GM11168 (cell line): ENCODE results near the gene VPS18.

ENCODE experiments used
- in situ Hi-C: fragments of 300-500 bp; cut with MboI; formaldehyde crosslinking; loops from one replicate; pipeline ENCODE4 v1.12.0; 2022; ENCODE audit warnings: low sequenced_read_pairs; ENCODE audit not compliant: unreplicated experiment

The VPS18 gene

DNA sequence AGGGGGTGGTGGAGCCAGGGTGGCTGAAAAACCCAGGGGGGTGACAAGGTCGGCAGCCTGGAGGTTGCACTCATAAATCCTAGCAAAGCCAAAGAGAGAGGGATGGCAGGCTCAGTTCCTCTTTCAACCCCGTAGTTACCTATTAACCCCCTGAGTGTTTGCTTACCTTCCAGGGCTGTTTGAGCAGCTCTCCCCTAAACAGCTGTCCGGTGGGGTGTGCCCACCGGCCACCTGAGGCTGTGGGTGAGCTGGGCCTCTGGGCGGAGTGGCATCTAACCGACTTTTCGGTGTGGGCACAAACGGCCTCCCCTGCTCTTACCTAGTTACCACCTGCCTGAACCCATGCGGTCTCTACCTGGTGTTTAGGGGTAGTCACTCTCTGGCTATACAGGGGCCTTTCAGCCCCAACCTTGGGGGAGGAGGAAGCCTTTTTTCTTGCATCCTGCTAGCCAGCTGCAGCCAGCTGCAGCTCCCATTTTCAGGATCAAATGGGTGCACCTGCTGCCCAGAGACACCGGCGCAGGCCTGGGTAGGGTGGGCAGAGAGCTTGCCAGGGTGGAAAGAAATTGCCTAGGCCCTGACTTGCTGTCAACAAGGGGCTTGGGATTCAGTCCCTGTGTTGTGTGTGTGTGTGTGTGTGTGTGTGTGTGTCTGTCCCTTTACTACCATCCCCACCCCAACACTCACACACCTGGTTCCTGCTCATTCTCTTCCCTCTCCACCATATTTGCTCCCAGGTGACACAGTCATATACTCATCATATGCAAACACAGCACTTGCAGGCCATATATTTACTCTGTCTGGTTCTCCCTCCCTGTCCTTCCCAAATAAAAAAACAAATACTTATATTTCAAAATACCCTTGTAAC lies 38.6 kb downstream of the VPS18 start:
- in situ Hi-C loops = no loop called here

DNA sequence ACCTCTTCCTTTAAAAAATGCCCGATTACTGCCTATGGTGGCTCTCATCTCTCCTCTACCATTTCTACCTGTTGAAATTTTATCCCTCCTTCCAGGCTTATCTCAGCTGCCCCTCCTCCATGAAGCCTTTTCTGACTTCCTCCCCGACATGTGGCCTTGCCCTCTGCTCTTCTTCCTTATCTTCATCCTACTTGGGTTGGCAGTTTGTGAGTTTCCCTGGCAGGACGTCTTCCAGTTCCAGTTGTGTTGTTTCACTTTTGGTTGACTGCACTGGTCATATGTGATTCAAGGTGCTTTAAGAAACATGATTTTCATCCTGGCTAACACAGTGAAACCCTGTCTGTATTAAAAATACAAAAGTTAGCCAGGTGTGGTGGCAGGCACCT lies 39.3 kb downstream of the VPS18 start:
- in situ Hi-C loops = no loop called here

DNA sequence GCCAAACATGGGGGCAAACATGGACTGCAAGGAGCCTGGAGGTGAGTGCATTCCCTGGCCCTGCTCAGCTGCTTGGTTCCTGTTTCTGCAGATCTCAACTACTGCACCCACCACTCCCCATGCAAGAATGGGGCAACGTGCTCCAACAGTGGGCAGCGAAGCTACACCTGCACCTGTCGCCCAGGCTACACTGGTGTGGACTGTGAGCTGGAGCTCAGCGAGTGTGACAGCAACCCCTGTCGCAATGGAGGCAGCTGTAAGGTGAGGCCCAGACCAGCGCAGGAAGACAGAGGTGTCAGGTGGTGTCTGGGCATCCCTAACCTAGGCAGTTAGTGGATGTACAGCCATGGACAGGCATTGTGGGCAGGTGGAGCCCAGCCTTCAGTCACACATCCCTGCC lies 40.2 kb downstream of the VPS18 start:
- in situ Hi-C loops = no loop called here

DNA sequence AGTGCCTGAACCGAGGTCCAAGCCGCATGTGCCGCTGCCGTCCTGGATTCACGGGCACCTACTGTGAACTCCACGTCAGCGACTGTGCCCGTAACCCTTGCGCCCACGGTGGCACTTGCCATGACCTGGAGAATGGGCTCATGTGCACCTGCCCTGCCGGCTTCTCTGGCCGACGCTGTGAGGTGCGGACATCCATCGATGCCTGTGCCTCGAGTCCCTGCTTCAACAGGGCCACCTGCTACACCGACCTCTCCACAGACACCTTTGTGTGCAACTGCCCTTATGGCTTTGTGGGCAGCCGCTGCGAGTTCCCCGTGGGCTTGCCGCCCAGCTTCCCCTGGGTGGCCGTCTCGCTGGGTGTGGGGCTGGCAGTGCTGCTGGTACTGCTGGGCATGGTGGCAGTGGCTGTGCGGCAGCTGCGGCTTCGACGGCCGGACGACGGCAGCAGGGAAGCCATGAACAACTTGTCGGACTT lies 42.0 kb downstream of the VPS18 start:
- in situ Hi-C loops = no loop called here

DNA sequence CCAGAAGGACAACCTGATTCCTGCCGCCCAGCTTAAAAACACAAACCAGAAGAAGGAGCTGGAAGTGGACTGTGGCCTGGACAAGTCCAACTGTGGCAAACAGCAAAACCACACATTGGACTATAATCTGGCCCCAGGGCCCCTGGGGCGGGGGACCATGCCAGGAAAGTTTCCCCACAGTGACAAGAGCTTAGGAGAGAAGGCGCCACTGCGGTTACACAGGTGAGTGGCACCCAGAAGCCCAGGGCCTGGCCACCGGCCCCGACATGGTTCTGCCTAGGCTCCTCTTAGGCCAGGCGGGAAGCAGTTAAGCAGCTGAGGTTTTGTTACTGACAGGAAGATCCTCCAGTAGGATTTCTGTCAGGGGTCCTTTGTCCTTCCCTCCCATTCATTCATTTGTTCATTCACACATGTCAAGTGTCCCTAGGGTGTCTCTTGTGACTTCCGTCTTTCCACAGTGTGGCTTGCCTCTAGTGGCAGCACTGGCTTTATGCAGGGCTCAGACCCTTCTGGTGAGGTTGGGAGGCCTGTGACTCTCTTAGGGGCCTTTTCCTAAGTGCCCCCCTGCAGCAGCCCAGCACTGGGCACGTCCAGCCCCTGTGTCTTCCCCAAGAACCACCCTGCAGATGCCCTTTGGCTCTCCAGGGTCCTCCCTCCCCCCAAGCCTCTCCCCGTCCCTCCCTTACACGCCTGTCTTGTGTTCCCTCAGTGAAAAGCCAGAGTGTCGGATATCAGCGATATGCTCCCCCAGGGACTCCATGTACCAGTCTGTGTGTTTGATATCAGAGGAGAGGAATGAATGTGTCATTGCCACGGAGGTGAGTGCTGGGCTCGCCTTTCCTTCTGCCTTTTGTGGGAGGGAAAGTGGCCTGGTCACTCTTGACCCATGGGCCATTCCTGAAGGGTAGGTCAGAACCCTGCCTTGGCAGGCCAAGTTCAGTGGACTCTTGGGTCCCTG lies 42.7 kb downstream of the VPS18 start:
- in situ Hi-C loops = no loop called here

DNA sequence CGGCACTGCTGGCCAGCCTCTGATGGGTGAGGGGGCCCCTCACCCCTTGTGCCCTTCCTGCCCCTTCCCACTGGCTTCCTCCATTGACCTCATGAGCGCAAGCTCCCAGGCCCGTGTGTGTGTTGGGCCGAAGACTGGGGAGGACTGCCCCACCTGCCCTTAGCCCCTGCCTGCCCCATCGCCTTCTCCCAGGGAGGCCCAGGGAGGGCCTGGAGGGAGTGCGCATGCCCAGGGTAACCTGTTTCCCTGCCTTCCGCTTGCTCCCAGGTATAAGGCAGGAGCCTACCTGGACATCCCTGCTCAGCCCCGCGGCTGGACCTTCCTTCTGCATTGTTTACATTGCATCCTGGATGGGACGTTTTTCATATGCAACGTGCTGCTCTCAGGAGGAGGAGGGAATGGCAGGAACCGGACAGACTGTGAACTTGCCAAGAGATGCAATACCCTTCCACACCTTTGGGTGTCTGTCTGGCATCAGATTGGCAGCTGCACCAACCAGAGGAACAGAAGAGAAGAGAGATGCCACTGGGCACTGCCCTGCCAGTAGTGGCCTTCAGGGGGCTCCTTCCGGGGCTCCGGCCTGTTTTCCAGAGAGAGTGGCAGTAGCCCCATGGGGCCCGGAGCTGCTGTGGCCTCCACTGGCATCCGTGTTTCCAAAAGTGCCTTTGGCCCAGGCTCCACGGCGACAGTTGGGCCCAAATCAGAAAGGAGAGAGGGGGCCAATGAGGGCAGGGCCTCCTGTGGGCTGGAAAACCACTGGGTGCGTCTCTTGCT lies 43.7 kb downstream of the VPS18 start:
- in situ Hi-C loops = no loop called here

DNA sequence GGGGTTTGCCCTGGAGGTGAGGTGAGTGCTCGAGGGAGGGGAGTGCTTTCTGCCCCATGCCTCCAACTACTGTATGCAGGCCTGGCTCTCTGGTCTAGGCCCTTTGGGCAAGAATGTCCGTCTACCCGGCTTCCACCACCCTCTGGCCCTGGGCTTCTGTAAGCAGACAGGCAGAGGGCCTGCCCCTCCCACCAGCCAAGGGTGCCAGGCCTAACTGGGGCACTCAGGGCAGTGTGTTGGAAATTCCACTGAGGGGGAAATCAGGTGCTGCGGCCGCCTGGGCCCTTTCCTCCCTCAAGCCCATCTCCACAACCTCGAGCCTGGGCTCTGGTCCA lies 44.3 kb downstream of the VPS18 start:
- in situ Hi-C loops = no loop called here

DNA sequence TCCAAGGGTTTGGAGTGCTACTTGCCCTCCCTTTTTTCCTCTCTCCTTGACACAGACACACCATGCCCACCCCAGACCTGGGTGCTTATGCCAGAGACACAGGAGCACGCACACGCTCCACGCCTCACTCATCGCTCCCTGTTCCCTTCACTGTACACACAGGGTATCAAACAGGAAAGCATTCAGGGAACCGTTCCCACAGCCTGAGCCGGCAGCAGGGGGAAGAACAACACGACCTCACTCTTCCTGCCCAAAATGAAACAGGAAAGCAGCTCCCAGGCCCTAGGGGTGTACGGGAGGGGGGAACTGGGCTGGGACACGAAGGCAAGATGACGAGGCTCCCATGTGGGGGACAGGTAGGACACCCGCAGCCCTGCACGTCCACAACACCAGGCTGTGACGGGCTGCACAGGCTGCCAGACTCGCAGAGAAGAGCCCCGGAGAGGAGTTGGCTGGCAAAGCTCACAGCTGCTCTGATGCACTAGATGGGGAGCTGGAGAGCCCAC lies 46.1 kb downstream of the VPS18 start:
- in situ Hi-C loops = loop anchor here (10.0 kb wide), 1 partner anchor 74 kb away; no protein-coding TSS in a partner anchor

DNA sequence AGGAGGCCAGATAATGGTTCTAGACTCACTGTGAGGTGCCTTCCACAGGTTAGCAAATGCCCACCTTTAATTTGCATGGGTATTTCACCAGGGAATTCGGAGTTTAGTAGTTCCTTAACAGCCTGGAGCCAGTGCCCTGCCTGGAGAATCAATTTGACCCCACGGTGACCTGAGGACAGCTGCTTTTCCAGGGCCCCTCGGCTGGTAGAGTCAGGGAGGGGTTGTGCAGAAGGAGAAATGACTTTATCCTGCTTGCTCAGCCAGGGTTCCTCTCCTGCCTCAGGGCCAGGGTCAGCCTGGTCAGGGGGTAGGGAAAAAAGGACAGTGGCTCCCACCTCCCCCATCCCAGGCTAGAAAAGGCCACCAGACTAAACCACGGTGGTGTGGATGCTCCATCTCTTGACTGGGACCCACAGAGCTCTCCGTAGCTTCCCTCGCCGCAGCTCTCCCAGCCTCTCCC lies 46.8 kb downstream of the VPS18 start:
- in situ Hi-C loops = loop anchor here (10.0 kb wide), 1 partner anchor 74 kb away; no protein-coding TSS in a partner anchor

DNA sequence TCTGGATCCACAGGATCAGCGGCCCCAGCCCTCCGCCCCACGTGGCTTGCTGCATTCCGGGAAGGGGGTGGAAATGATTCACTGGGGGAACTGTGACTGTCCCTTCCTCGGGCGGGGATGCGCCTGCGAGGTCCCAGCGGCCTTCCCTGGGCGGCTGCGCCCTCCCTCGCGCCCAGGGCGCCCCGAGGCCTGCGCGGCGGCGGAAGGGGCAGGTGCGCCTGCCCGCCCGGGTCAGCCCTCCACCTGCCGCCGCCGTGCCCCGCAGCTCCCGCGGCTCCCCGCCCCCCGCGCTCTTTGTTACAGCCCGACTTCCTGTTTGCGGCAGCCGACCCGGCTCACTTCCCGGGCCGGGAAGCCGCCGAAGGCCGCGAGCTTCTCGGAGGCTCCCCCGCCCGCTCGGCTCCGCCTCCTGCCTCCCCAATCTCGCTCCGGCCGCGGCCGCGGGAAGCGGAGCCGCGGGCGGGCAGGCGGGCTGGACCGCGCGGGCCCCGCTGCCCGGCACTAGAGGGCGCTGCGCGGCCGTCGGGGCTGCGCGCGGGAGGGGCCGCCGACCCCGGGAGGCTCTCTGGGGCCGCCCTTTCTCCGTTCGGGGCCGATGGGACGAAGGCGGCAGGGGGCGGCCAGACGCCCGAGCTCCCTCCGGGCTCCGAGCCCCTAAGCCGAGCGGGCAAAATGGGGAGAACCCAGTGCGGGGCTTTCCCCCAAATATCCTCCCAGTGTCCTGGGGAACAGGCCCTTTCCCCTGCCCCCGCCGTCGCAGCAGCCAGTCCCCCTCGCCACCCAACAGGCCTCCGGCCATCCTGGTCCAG lies 47.5 kb downstream of the VPS18 start:
- in situ Hi-C loops = loop anchor here (10.0 kb wide), 1 partner anchor 73 kb away; no protein-coding TSS in a partner anchor

DNA sequence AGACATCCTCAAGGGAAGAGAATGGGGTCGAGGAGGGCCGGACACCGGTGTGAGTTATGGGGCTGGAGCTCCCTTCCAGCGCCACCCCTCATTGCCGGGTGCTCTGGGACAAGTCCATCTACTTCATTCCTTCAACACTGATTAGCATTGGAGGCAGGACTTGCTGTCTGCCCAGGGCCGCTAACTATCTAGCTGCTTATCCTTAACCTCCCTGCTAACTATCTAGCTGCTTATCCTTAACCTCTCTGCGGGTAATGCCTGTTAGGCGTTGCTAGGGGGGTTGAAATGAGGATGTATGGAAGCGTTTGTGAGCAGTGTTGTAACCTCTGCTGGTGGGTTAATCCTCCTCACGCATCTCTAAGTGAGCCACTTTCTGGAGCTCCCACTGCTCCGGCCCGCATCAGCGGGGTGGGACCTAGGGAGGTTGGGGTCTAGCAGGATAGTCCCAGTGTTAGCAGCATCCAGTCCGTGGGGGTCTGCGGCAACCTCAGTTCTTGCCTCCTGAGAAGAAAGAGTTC lies 48.1 kb downstream of the VPS18 start:
- in situ Hi-C loops = loop anchor here (10.0 kb wide), 1 partner anchor 72 kb away; no protein-coding TSS in a partner anchor

DNA sequence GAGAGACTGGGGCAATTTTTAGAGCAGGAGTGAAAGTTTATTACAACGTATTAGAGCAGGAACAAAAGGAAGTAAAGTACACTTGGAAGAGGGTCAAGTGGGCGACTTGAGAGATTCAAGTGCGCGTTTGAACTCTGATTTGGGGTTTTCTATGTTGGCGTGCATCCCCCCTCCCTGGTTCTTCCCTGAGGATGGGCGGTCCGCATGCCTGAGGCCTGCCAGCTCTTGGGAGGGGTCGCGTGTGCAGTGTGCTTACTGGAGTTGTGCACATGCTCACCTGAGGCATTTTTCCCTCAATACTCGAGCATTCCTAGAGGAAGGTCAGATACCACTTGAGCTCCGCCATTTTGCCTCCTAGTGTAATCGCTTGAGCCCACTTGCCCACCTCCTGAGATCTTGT lies 48.6 kb downstream of the VPS18 start:
- in situ Hi-C loops = loop anchor here (10.0 kb wide), 1 partner anchor 72 kb away; no protein-coding TSS in a partner anchor

DNA sequence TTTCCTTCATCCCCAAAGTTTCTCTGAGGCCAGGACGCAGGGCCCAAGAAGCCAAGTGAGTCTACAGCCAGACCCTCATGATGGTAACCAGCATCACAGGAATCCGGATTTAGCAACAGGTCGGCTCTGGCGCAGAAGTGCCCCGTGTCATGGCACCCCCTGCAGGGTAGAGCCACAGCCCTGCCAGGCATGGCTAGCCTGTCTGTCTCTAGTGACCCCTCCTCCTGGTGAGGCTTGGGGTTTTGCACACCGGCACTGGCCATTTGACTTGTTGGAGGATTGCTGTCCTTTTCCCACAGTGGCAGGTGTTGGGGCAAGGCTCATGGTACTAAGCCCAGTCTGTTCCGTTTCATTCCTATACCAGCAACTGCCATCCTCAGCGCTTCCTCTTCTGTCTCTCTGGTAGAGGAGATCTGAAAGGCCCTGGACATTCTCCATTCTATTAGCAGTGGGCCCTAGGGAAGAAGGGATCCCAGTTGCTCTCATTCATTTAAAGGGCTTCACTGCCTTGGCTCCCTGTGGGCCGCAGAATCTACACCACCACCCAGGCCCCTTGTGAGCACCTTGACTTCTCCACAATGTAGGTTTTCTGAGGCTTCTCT lies 49.6 kb downstream of the VPS18 start:
- in situ Hi-C loops = loop anchor here (10.0 kb wide), 1 partner anchor 71 kb away; no protein-coding TSS in a partner anchor

DNA sequence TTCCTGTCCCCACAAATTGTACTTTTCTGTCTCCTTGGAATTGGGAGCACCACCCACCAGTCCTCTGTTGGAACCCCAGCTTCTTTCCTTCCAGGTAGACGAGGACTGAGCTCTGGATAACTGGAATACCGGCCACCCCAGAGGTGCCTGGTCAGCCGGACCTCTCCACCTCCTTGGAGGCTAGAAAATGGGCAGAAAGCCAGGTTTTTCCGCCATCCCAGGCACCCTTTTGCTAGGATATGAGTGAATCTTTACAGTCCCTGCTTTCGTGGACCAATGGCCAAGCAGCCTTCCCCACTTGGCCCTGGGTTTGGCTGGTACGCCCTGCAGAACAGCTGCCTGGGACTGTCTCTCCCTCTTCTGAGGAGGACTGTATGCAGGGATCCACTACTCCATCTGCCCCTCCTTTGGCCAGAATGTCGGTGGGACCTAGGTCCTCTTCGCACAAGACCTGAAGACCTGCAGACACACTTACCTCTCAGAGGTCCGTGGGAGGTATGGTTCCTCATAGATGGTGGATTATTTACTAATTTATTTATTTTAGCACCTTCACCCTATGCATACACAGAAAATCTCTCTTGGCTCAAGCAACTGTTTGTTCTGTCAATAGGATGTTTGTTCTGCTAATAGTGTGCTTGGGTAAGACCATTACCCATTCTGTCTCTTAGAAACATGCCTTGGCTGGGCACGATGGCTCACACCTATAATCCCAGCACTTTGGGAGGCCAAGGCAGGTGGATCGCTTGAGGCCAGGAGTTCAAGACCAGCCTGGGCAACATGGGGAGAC lies 50.5 kb downstream of the VPS18 start:
- in situ Hi-C loops = loop anchor here (10.0 kb wide), 1 partner anchor 70 kb away; no protein-coding TSS in a partner anchor

DNA sequence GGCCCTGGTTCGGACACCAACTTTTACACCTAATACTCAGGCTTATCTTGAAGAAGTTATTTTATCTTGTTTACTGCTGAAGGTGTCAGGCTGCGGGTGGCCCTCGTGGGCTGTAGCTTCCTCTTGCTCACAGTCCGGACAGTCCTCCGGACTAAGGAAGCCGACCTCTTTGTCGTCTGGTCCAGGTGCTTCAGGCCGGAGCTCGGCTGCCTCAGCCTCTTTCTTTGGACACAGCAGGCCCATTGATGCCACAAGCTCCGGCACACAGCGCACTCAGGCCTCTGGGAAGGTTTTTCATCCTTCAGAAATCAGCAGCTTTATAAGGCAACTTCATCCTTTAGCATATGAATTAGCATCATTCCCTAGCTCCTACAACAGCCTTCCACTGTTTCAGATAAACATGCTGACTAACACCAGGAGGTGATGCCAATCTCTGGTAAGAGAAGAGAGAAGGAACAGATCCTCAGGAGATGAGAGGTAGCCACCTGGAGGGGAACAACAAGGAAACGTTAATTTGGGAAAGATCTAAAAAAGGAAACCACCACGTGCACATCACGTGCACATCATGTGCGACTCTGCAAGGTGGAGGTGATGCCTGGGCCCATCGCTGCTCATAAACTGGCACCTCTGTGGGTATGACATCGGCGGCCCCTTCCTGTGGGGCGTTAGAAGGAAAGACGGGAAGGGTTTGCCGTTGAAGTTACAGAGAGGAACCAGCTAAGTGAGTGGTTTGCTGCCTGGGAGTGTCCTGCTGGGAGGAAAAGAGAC lies 54.6 kb downstream of the VPS18 start:
- in situ Hi-C loops = loop anchor here (10.0 kb wide), 1 partner anchor 66 kb away; no protein-coding TSS in a partner anchor

DNA sequence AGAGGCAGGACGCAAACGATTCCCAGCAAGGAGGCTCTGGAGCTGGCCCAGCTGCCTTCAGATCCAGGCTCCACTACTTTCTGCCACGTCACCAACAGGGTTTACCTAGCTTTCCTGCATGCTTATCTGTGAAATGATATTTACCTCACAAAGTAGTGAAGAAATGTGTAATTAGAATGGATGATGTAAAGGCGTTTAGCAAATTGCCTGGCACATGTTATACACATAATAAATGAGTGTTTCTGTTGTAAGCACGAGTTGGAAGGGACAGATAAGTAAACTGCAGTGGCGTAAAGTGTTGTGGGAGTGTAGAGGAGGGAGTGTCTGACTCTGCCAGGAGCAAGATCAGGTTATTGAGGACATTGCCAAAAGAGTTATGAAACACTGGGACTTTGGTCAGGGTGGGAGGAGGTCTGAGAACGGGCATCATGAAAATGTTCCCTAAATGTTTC lies 55.5 kb downstream of the VPS18 start:
- in situ Hi-C loops = loop anchor here (10.0 kb wide), 1 partner anchor 65 kb away; no protein-coding TSS in a partner anchor
